Right atrium auricular region (tissue), 2 donors: ENCODE results near the gene SLC38A11. TPM values are rescaled to one million over a fixed set of nuclear protein-coding genes. Genes with fewer than 3 reads are reported as not detected.

Experiments used
- DNase-seq: peaks from one replicate; pipeline ENCODE4 v3.0.0-alpha.2; 2019; ENCODE audit warnings: low spot score
- H3K27ac ChIP-seq, 2 donors: fragments of 200-600 bp; sonication (generic); 1 replicate in 1 of 2; 2 replicates in 1 of 2; pipeline ENCODE4 v1.5.1; 2016 to 2019
- H3K27me3 ChIP-seq, 2 donors: fragments of 200-600 bp; sonication (generic); one replicate each; pipeline versions ENCODE4 v1.5.1 to v1.6.0; 2017 to 2019
- H3K36me3 ChIP-seq: fragments of 200-600 bp; sonication (generic); one replicate; pipeline ENCODE4 v1.5.1; 2016
- H3K4me1 ChIP-seq, 2 donors: fragments of 200-600 bp; sonication (generic); one replicate each; pipeline versions ENCODE4 v1.5.1 to v1.6.0; 2017 to 2019
- H3K4me3 ChIP-seq, 2 donors: fragments of 200-600 bp; sonication (generic); 1 replicate in 1 of 2; 2 replicates in 1 of 2; pipeline ENCODE4 v1.5.1; 2017 to 2019; ENCODE audit warnings: mild to moderate bottlenecking in 1 of 2, moderate library complexity in 1 of 2
- H3K9me3 ChIP-seq, 2 donors: fragments of 200-600 bp; sonication (generic); one replicate each; pipeline ENCODE4 v1.5.1; 2019
- CTCF ChIP-seq, 2 donors: fragments of 200-600 bp; sonication (generic); IDR thresholded peaks; one replicate each; pipeline ENCODE4 v1.5.1; 2019; ENCODE audit warnings: antibody characterized with exemption in 2 of 2
- total RNA-seq, 2 donors: library from RNA; depleted of rRNA; stranded (reverse); fragments of >200 nt; gene quantifications; one replicate each; pipeline ENCODE4 v1.1.0, GENCODE V29; 2016

The SLC38A11 gene
- total RNA-seq, 2 donors from 2014 or later = 0.74 TPM; not detected in 1

- DNase-seq = no peak
- H3K27ac ChIP-seq = no peak overlapping the region
- H3K36me3 ChIP-seq = no peaks in the 10 kb centered on the region
- H3K27me3 ChIP-seq = peaks cover 0 to 3% of the 10 kb centered on the region in 2 donors
- TF ChIP-seq CTCF (IDR thresholded peaks at IDR 0.05) = no peak
- no peaks in the 10 kb centered on the region for H3K9me3 ChIP-seq
- no peak overlapping the region for H3K4me3 ChIP-seq
- peaks cover 0 to 8% of the 10 kb centered on the region in 2 donors for H3K4me1 ChIP-seq
Observed at GRCh38 chr2:164953279-164953678, 2.0 kb downstream of the SLC38A11 start.

- Histone ChIP-seq H3K9me3 (no peaks in the 10 kb centered on the region), H3K4me1 (peaks cover 0 to 8% of the 10 kb centered on the region in 2 donors), H3K36me3 (no peaks in the 10 kb centered on the region), H3K27ac (no peak overlapping the region), H3K4me3 (no peak overlapping the region), H3K27me3 (peaks cover 0 to 3% of the 10 kb centered on the region in 2 donors)
- no peak for DNase-seq
- no peak for TF ChIP-seq CTCF (IDR thresholded peaks at IDR 0.05)
Observed at GRCh38 chr2:164952057-164952702, 3.1 kb downstream of the SLC38A11 start.

- Histone ChIP-seq H3K36me3 (no peaks in the 10 kb centered on the region), H3K4me1 (no peaks in the 10 kb centered on the region), H3K27me3 (no peaks in the 10 kb centered on the region), H3K9me3 (no peaks in the 10 kb centered on the region), H3K4me3 (no peak overlapping the region), H3K27ac (no peak overlapping the region)
- TF ChIP-seq CTCF (IDR thresholded peaks at IDR 0.05) = no peak
- no peak for DNase-seq
Observed at GRCh38 chr2:164948540-164948939, 6.8 kb downstream of the SLC38A11 start.

- Histone ChIP-seq H3K36me3 (no peaks in the 10 kb centered on the region), H3K27me3 (no peaks in the 10 kb centered on the region), H3K9me3 (no peaks in the 10 kb centered on the region), H3K4me3 (no peak overlapping the region), H3K4me1 (no peaks in the 10 kb centered on the region), H3K27ac (no peak overlapping the region)
- DNase-seq = no peak
- no peak for TF ChIP-seq CTCF (IDR thresholded peaks at IDR 0.05)
Observed at GRCh38 chr2:164947281-164947680, 8.0 kb downstream of the SLC38A11 start.

- Histone ChIP-seq H3K9me3 (no peaks in the 10 kb centered on the region), H3K27ac (no peak overlapping the region), H3K36me3 (no peaks in the 10 kb centered on the region), H3K4me3 (no peak overlapping the region), H3K27me3 (no peaks in the 10 kb centered on the region), H3K4me1 (no peaks in the 10 kb centered on the region)
- no peak for DNase-seq
- no peak for TF ChIP-seq CTCF (IDR thresholded peaks at IDR 0.05)
Observed at GRCh38 chr2:164943289-164943688, 12.0 kb downstream of the SLC38A11 start.

- Histone ChIP-seq H3K36me3 (no peaks in the 10 kb centered on the region), H3K4me3 (no peak overlapping the region), H3K27me3 (no peaks in the 10 kb centered on the region), H3K4me1 (no peaks in the 10 kb centered on the region), H3K9me3 (no peaks in the 10 kb centered on the region), H3K27ac (no peak overlapping the region)
- DNase-seq = no peak
- TF ChIP-seq CTCF (IDR thresholded peaks at IDR 0.05) = no peak
Observed at GRCh38 chr2:164937864-164938401, 17.4 kb downstream of the SLC38A11 start.
